Measurements from ENCODE around the gene MBNL3. TPM values are rescaled to one million over a fixed set of nuclear protein-coding genes. Genes with fewer than 3 reads are reported as not detected.

Gene MBNL3
- total RNA-seq, 1 donor from 2014 or later, result 47.0 TPM

DNA sequence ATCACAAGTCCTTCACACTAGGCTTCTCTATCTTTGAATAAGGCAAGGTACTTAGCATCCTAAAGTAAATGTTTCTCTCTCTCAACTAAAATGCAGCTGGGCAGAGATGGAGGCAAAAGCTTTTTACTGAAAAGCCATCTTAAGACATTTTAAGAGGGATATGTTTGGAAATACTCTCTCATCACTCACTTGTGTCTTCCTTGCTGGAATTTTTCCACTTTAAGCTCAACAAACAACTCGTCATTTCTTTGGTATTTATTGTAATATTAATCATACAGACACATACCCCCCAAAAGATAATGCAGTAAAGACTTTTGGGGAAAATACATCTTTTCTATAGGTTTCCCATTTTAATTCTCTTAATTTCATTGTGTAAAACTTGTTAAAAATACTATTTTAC lies 16.4 kb downstream of the MBNL3 start:
- no peaks in the 10 kb centered on the region for H3K9me3 Mint-ChIP-seq
- H3K27me3 Mint-ChIP-seq, result no peaks in the 10 kb centered on the region
- TF ChIP-seq, protein P1, sequence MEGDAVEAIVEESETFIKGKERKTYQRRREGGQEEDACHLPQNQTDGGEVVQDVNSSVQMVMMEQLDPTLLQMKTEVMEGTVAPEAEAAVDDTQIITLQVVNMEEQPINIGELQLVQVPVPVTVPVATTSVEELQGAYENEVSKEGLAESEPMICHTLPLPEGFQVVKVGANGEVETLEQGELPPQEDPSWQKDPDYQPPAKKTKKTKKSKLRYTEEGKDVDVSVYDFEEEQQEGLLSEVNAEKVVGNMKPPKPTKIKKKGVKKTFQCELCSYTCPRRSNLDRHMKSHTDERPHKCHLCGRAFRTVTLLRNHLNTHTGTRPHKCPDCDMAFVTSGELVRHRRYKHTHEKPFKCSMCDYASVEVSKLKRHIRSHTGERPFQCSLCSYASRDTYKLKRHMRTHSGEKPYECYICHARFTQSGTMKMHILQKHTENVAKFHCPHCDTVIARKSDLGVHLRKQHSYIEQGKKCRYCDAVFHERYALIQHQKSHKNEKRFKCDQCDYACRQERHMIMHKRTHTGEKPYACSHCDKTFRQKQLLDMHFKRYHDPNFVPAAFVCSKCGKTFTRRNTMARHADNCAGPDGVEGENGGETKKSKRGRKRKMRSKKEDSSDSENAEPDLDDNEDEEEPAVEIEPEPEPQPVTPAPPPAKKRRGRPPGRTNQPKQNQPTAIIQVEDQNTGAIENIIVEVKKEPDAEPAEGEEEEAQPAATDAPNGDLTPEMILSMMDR (IDR thresholded peaks at IDR 0.05), result no peak
- H3K27ac Mint-ChIP-seq, result no peak overlapping the region
- ChIA-PET CTCF (interaction anchor here (0.9 kb wide), 1 partner anchor 18 kb away, joined by 3 read pairs; no protein-coding TSS in a partner anchor), POLR2A (no interaction called here)
- peaks cover 31% of the 10 kb centered on the region for H3K4me1 Mint-ChIP-seq
- ATAC-seq (ENCODE audit: low read depth) (no peak), DNase-seq (no peak)
- H3K4me3 Mint-ChIP-seq, result no peak overlapping the region
- intact Hi-C loops (cut with micrococcal nuclease), result no loop called here
- H3K36me3 Mint-ChIP-seq (ENCODE audit: low read depth), result no peaks in the 10 kb centered on the region

GRCh38 chrX:132470831-132471230 lies 18.0 kb downstream of the MBNL3 start:
- peaks cover 29% of the 10 kb centered on the region for H3K4me1 Mint-ChIP-seq
- no peaks in the 10 kb centered on the region for H3K27me3 Mint-ChIP-seq
- DNase-seq (no peak), ATAC-seq (ENCODE audit: low read depth) (no peak)
- no peaks in the 10 kb centered on the region for H3K9me3 Mint-ChIP-seq
- ChIA-PET CTCF (no interaction called here), POLR2A (interaction anchor here (0.6 kb wide), 1 partner anchor 85 kb away, joined by 6 read pairs; no protein-coding TSS in a partner anchor)
- TF ChIP-seq, protein P1 (IDR thresholded peaks at IDR 0.05), result no peak
- H3K27ac Mint-ChIP-seq, result no peak overlapping the region
- H3K36me3 Mint-ChIP-seq (ENCODE audit: low read depth), result no peaks in the 10 kb centered on the region
- intact Hi-C loops (cut with micrococcal nuclease), result no loop called here
- H3K4me3 Mint-ChIP-seq, result no peak overlapping the region

- intact Hi-C loops (cut with micrococcal nuclease), result no loop called here
- TF ChIP-seq, protein P1 (IDR thresholded peaks at IDR 0.05), result no peak
- Mint-ChIP-seq H3K4me1 (peaks cover 22% of the 10 kb centered on the region), H3K27me3 (no peaks in the 10 kb centered on the region), H3K27ac (no peak overlapping the region), H3K36me3 (ENCODE audit: low read depth) (no peaks in the 10 kb centered on the region), H3K4me3 (no peak overlapping the region), H3K9me3 (no peaks in the 10 kb centered on the region)
- ATAC-seq (ENCODE audit: low read depth) (no peak), DNase-seq (no peak)
- ChIA-PET CTCF (no interaction called here), POLR2A (no interaction called here)
These were observed 18.7 kb downstream of the MBNL3 start for GRCh38 chrX:132470179-132470578.

GRCh38 chrX:132468454-132468853 lies 20.4 kb downstream of the MBNL3 start:
- TF ChIP-seq, protein P1 (IDR thresholded peaks at IDR 0.05), result no peak
- intact Hi-C loops (cut with micrococcal nuclease), result no loop called here
- H3K9me3 Mint-ChIP-seq, result no peaks in the 10 kb centered on the region

DNA sequence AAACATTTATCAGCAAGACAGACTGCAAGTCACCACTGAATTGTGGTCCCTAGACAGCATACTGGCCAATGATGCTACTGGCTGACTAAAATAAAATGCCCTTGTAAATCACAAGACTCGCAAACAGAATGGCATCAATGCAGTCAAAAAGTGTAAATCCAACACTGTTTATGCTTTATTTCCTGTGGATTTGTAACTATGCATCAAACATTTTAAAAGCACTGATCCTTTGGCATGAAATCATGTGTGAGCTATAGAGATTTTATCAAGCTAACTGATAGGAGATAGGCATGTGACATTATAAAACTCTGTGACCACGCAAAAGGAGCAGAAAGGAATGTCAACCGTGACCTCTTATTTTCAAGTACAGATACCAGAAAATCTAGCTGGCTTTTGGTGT lies 20.8 kb downstream of the MBNL3 start:
- Mint-ChIP-seq H3K9me3 (no peaks in the 10 kb centered on the region), H3K4me3 (no peak overlapping the region), H3K4me1 (peaks cover 9% of the 10 kb centered on the region), H3K27me3 (no peaks in the 10 kb centered on the region), H3K36me3 (ENCODE audit: low read depth) (no peaks in the 10 kb centered on the region), H3K27ac (no peak overlapping the region)
- POLR2A ChIA-PET, result no interaction called here
- intact Hi-C loops (cut with micrococcal nuclease), result no loop called here
- DNase-seq, result no peak
- CTCF ChIA-PET, result interaction anchor here (1.4 kb wide), 1 partner anchor 27 kb away, joined by 3 read pairs; no protein-coding TSS in a partner anchor
- ATAC-seq (ENCODE audit: low read depth), result no peak
- TF ChIP-seq, protein P1 (IDR thresholded peaks at IDR 0.05), result no peak

More at GRCh38 chrX:132468454-132468853, 20.4 kb downstream of the MBNL3 start:
- Mint-ChIP-seq H3K27me3 (no peaks in the 10 kb centered on the region), H3K36me3 (ENCODE audit: low read depth) (no peaks in the 10 kb centered on the region), H3K4me3 (no peak overlapping the region), H3K4me1 (peaks cover 9% of the 10 kb centered on the region), H3K27ac (no peak overlapping the region)
- ATAC-seq (ENCODE audit: low read depth), result no peak
- CTCF ChIA-PET, result interaction anchor here (1.4 kb wide), 1 partner anchor 28 kb away, joined by 3 read pairs; no protein-coding TSS in a partner anchor
- no peak for DNase-seq
- POLR2A ChIA-PET, result no interaction called here
